ENCODE data around the gene DDX51.

- TF ChIP-seq CTCF (IDR thresholded peaks at IDR 0.05) = no peak
- no peak for TF ChIP-seq ZFX (IDR thresholded peaks at IDR 0.05; ENCODE audit: borderline replicate concordance)
Observed at GRCh38 chr12:132174839-132175490, 30.8 kb upstream of the DDX51 start.

Data from 22Rv1 (cell line).